ENCODE results near the gene LCNL1.

LCNL1 gene

GRCh38 chr9:136992819-136993369 is 10.1 kb downstream of the LCNL1 start:
- Histone ChIP-seq H3K27me3 (ENCODE audit: insufficient read depth, low read depth) (peaks cover 47% of the 10 kb centered on the region), H4K20me1 (ENCODE audit: insufficient read depth) (no peaks in the 10 kb centered on the region), H3K79me2 (ENCODE audit: insufficient read depth, low read depth) (no peaks in the 10 kb centered on the region), H3K4me1 (ENCODE audit: low read depth, poor library complexity, severe bottlenecking) (peaks cover 9% of the 10 kb centered on the region), H3K4me2 (peak overlapping the region; percentile 89), H3K36me3 (ENCODE audit: insufficient read depth) (no peaks in the 10 kb centered on the region), H3K27ac (peak overlapping the region; percentile 76), H2AFZ (ENCODE audit: low read depth) (peak overlapping the region; percentile 72; the same call in 1 of the 2 replicates), H3K4me3 (IDR thresholded peaks at IDR 0.05; ENCODE audit: insufficient read depth, low read depth, low read length) (no peak overlapping the region), H3K9ac (peak overlapping the region; percentile 86)
- TF ChIP-seq CTCF (conservative IDR thresholded peaks at IDR 0.05; ENCODE audit: low read depth, low read length), result no peak

GRCh38 chr9:136994180-136994887 is 11.5 kb downstream of the LCNL1 start:
- peaks cover 13% of the 10 kb centered on the region for H3K4me1 ChIP-seq (ENCODE audit: low read depth, poor library complexity, severe bottlenecking)
- no peak for TF ChIP-seq CTCF (conservative IDR thresholded peaks at IDR 0.05; ENCODE audit: low read depth, low read length)
- no peak overlapping the region for H3K9ac ChIP-seq
- no peaks in the 10 kb centered on the region for H3K79me2 ChIP-seq (ENCODE audit: insufficient read depth, low read depth)
- no peak overlapping the region for H3K4me3 ChIP-seq (IDR thresholded peaks at IDR 0.05; ENCODE audit: insufficient read depth, low read depth, low read length)
- no peak overlapping the region for H3K4me2 ChIP-seq
- H3K36me3 ChIP-seq (ENCODE audit: insufficient read depth), result no peaks in the 10 kb centered on the region
- no peaks in the 10 kb centered on the region for H4K20me1 ChIP-seq (ENCODE audit: insufficient read depth)
- peaks cover 46% of the 10 kb centered on the region for H3K27me3 ChIP-seq (ENCODE audit: insufficient read depth, low read depth)
- H3K27ac ChIP-seq, result no peak overlapping the region
- no peak overlapping the region for H2AFZ ChIP-seq (ENCODE audit: low read depth)

GRCh38 chr9:136994888-136995230 is 12.1 kb downstream of the LCNL1 start:
- H3K27ac ChIP-seq, result no peak overlapping the region
- H3K36me3 ChIP-seq (ENCODE audit: insufficient read depth), result no peaks in the 10 kb centered on the region
- H4K20me1 ChIP-seq (ENCODE audit: insufficient read depth), result no peaks in the 10 kb centered on the region
- no peak overlapping the region for H3K9ac ChIP-seq
- TF ChIP-seq CTCF (conservative IDR thresholded peaks at IDR 0.05; ENCODE audit: low read depth, low read length), result no peak
- peaks cover 19% of the 10 kb centered on the region for H3K4me1 ChIP-seq (ENCODE audit: low read depth, poor library complexity, severe bottlenecking)
- H3K27me3 ChIP-seq (ENCODE audit: insufficient read depth, low read depth), result peaks cover 42% of the 10 kb centered on the region
- H2AFZ ChIP-seq (ENCODE audit: low read depth), result no peak overlapping the region
- H3K4me2 ChIP-seq, result no peak overlapping the region
- no peak overlapping the region for H3K4me3 ChIP-seq (IDR thresholded peaks at IDR 0.05; ENCODE audit: insufficient read depth, low read depth, low read length)
- no peaks in the 10 kb centered on the region for H3K79me2 ChIP-seq (ENCODE audit: insufficient read depth, low read depth)

GRCh38 chr9:136995362-136995761 is 12.6 kb downstream of the LCNL1 start:
- no peak for TF ChIP-seq CTCF (conservative IDR thresholded peaks at IDR 0.05; ENCODE audit: low read depth, low read length)
- no peak overlapping the region for H3K4me3 ChIP-seq (IDR thresholded peaks at IDR 0.05; ENCODE audit: insufficient read depth, low read depth, low read length)
- no peak overlapping the region for H3K9ac ChIP-seq
- H3K79me2 ChIP-seq (ENCODE audit: insufficient read depth, low read depth), result no peaks in the 10 kb centered on the region
- peaks cover 24% of the 10 kb centered on the region for H3K4me1 ChIP-seq (ENCODE audit: low read depth, poor library complexity, severe bottlenecking)
- no peak overlapping the region for H3K4me2 ChIP-seq
- H3K27me3 ChIP-seq (ENCODE audit: insufficient read depth, low read depth), result peaks cover 37% of the 10 kb centered on the region
- no peak overlapping the region for H2AFZ ChIP-seq (ENCODE audit: low read depth)
- no peaks in the 10 kb centered on the region for H4K20me1 ChIP-seq (ENCODE audit: insufficient read depth)
- no peaks in the 10 kb centered on the region for H3K36me3 ChIP-seq (ENCODE audit: insufficient read depth)
- no peak overlapping the region for H3K27ac ChIP-seq
